ENCODE measurements around the gene GIPC2.
"Not testable (repeated sequence)": the region's sequence is repeated elsewhere in the genome, so short reads cannot be mapped to it uniquely, and the experiment has no call there.

The GIPC2 gene

GRCh38 chr1:78045926-78046778 lies at the start of gene GIPC2:
TSS of gene GIPC2 (plus strand) at chr1:78045966. CDS start at chr1:78046095, 129 bp downstream.
- FAIRE-seq = no peak

GRCh38 chr1:77996734-77997133 lies 49.0 kb upstream of the GIPC2 start:
- FAIRE-seq = no peak

DNA sequence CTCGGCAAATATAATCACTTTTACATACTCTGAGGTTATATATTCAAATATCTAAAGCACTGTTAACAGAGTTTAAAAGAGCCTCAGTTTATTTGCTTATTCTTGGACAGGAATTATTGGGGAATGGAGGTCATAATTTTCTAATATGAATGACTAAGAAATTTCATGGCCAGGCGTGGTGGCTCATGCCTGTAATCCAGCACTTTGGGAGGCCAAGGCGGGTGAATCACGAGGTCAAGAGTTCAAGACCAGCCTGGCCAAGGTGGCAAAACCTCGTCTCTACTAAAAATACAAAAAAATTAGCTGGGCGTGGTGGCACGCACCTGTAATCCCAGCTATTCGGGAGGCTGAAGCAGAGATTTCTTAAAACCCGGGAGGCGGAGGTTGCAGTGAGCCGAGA lies 45.2 kb upstream of the GIPC2 start:
- FAIRE-seq = not testable (repeated sequence)

DNA sequence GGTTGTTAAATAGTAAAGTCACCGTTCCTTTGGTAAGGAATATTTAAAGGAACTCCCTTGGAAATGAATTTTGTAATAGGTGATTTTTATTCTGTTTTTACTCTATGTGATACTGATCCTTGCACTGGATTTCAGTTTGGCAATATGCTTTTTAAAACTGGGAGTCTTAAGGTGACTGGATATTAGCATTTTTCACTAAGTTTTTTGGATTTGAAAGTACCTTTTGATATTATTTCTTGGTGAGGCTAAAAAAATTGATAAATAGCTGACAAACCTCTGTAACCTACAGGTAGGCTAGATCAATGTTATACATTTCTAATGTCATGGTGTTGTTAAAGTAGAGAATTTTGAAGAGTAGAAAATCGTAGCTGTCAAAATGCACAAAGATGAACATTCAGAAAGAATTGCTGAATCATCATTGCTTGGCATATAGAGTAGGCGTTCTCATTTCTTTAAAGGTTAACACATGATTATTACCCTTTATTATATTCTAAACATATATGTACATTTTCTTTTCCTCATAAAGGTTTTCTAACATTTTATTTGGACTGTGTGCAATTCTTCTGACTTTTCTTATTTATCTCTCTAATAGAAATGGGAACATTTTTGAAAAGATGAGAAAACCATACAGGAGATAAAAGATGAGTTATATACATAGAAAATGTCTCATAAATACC lies 42.6 kb upstream of the GIPC2 start:
- peak; percentile 10 for FAIRE-seq

DNA sequence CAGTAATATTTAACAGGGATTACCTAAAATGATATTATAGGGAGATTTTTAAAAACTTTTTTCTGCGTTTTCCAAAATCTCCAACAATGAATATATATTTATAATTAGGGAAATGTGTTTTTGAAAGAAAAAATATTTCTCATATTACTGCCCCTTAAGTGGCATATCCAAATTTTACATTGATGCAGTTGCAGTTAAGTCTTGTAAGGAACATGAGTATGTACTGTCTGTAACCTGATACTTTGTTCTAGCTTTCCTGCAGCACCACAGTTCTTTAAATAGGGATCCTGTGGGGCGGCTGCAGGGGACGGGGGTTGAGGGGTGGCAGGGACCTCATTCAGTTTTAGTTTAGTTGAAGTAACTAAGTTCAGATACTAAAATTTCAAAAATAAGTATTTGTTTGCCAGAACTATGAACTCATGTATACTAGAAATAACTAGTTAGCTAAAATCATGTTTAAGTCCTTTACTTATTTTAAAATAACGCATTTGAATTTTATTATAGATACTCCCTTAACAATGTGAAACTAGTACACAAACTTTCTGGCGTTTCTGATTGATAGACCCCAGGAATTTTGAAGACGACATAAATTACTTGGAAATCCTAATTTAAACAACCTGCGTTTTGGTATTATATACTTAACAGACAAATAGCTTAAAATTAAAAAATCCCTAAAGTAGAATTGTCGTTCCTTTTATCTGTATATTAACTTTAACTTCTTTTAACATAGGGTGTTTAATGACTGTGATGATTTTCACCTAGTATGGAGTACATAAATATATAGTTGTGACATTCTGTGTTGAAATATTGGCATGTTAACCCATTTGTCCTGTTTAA lies 41.7 kb upstream of the GIPC2 start:
- FAIRE-seq = no peak

DNA sequence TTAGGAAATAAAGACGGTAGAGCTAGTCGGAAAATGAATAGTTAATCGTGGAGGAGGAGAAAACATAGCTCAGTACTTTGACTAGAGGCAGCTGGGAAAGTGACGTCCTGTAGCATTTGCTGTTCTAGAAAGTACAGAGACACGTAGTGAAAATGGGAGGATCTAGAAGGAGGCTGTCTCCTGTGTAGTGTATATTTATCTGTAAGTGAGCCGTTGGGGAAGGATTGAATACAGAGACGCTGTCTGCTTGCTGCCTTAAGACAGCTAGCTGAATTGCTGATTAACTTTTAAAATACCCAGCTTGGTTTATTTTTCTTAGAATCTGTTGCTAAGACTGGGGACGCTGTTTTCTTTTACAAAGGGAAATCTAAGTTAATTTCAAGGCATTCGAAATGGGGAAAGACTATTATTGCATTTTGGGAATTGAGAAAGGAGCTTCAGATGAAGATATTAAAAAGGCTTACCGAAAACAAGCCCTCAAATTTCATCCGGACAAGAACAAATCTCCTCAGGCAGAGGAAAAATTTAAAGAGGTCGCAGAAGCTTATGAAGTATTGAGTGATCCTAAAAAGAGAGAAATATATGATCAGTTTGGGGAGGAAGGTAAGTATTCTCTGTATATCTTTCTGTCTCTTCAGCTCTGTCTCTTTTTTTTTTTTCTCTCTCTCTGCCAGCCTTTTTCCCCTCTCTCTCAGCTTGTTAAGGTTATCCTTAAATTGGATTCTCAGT lies 40.9 kb upstream of the GIPC2 start, which contains the start of gene DNAJB4:
DNAJB4 (plus strand) TSS at position 221 of the 729 bp plus-strand sequence; CDS start at position 393, 172 bp downstream.
- peak; percentile 89 for FAIRE-seq

DNA sequence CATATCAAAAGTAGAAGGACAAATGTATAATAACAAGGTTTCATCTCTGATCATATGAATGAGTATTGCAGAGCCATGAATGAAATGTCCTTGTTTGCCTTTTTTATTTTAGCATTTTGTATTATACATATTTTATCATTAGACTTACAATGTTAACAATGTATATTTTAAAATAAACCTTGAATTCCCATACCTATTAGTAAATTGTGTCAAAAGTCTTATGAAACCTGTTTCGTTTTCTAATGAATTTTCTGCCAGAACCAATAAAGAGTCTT lies 40.4 kb upstream of the GIPC2 start:
- peak; percentile 73 for FAIRE-seq

DNA sequence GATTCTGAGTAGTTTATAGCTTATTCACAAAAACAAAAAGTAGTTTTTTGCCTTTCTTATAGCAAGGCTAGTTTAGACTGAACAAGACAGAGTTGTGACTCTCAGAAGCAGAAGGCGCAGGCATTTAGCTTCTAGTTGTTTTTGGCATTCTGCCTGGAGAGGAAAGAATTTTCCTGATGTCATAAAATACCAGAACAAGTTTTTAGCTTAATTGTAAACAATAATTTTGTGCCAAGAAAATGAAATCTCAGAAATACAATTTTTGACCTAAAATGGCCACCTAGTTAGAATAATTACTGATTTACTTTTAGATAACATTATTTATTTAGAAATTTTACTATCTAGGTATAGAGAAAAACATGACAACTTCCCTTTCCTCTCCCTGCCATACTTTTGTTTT lies 40.0 kb upstream of the GIPC2 start:
- peak; percentile 28 for FAIRE-seq

DNA sequence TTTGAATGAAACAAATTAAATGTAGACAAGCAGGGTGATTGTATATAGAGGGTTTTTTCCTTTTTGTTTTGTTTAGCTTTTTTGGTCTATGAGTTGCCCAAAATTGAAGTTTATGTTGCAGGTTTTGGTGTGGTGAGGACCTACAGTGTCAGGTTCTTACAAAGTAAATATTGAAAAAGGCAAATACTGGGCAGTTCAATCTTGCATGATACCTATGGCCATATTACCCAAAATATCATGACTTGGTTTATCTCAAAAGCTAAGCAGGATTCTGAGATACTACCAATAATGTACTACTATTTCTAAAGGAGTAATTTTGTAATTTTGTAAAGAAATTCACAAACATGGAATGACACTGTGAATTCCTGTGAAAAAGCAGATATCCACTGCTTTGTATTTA lies 39.2 kb upstream of the GIPC2 start:
- FAIRE-seq = no peak

DNA sequence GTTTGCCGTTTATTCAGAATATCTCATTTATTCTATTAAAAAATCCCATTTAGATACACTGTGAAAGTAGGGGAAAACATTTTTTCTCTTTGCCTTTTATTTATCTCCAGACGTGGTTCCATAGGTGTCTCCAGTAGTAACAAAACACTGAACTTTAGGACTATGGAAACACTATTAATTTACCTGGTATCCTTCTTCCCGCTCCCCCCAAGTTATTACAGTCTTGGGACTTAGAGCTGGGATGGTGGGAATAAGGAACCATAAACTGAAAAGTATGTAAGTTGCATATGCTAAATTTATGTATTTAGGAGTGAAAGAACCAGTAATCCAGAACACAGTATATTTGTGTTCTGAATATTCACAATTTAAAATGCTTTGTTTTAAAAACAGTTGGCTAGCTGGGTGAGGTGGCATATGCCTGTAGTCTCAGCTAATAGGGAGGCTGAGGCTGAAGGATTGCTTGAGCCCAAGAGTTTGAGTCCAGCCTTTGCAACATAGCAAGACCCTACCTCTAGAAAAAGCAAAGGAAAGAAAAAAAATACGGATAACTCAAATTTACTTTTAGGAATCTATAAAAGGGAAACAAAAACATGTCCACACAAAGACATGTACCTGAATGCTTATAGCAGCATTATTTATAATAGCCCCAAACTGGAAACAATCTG lies 38.0 kb upstream of the GIPC2 start:
- FAIRE-seq = no peak

DNA sequence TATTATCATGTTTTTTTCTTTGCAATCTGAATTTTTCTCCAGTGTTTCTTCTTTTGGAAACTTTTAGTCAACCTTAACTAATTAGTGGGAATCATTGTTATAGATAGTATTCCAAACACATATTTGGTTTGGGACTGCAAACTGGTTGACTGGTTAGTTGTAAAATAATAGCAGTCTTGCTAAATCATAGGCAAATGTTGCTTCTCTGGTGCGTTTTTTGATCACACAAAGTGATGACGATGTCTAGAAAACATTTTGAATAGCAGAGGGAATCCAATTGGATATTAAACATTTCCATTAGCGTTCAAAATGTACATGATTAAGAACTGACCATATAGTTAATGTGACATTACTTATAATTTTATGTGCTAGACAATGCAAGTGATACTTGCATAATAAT lies 36.5 kb upstream of the GIPC2 start:
- FAIRE-seq = no peak

DNA sequence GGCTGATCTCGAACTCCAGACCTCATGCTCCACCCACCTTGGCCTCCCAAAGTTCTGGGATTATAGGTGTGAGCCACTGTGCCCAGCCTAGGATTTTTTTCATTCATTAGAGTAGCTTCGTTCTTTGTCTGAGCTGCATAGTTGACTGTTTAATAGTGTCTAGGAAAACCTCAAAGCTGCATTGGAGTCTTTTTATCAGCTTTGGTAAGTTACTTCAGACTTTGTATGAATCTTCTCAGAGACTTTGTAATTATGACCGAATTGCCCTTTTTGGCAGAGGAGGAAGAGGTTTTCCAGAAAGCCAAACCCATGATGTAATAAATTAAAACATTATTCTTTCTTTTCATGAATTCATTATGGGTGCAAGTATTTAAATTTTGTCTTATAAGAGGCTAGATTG lies 35.9 kb upstream of the GIPC2 start:
- FAIRE-seq = no peak

- no peak for FAIRE-seq
These were observed 34.7 kb upstream of the GIPC2 start for GRCh38 chr1:78011050-78011449.

DNA sequence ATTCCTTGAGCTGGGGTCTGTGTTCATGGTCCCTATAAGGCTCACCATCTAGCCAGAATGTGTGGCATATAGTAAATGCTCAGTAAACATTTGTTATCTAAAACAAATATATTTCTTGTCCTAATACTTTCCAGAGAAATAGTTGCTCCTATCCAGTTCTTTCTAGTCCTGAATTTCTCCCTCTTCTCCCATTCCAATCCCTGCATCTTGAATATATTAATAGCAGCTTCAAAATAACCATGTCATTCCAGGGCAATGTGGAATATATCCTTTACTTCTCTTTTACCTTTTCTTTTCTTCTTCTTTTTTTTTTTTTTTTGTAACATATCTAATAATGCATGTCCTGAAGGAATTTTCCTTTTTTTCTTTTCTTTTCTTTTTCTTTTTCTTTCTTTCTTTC lies 30.6 kb upstream of the GIPC2 start:
- no peak for FAIRE-seq

DNA sequence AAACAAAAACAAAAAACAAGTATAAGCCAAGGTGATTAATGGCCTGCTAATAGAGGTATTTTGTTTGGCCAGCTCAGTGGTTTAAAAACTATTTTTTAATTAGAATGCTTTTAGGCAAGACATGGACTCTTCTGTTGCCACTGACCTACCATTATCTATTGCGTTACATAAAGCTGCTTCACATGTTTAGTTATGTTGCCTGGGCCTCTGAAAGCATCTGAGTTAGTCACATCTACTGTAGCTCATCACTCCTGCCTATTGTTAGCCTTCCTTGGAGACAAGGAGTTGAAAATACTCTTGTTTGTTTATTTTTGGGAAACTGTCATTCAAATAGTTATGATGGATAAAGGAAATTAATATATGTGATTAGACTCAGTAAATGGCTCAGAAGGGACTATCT lies 26.7 kb upstream of the GIPC2 start:
- FAIRE-seq = no peak

DNA sequence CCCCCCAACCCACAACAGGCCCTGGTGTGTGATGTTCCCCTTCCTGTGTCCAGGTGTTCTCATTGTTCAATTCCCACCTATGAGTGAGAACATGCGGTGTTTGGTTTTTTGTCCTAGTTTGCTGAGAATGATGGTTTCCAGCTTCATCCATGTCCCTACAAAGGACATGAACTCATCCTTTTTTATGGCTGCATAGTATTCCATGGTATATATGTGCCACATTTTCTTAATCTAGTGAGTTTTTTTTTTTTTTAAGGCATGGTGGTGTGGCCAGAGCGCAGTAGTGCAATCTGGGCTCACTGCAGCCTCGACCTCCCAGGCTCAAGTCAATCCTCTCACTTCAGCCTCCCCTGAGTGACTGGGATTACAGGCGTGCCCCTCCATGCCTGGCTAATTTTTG lies 24.6 kb upstream of the GIPC2 start:
- FAIRE-seq = not testable (repeated sequence)

- FAIRE-seq = no peak
These were observed 16.0 kb upstream of the GIPC2 start for GRCh38 chr1:78029793-78030192.

DNA sequence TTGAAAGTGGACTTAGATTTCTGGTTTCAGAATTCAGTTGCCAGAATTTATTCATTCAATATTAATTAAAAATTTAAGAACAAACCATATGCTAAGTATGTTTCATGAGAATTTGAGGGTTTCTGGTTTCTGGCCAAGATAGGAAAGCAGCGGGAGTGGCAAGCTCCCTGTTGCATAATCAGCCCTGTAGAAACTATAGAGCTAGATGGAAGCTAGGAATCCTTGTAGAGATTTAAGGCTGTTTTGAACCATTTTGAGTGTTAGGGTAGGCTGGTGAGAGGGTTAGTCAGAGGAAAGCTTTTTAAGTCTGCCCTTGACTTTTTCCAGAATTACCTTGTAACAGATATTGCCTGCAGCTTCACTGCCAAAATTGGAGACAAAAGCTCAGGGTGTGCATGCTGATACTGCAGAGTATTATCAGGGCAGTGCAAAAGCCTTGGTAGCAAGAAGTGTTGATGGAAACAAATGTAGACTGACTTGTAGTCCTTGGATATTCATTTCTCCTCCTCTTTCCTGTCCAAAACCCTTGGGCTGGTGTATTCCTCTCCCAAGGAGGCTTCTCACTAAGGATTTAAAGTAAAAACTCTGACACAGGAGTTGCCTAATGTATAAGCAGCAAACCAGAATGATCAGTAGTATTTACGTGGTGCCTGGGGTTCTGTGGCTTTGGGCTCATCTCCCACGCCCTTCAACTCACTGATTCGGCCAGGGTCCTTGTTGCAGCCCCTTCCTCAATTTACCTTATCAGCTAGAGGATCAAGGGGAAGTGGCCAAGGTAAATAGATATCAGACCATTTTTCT lies 12.6 kb upstream of the GIPC2 start:
- FAIRE-seq = no peak

DNA sequence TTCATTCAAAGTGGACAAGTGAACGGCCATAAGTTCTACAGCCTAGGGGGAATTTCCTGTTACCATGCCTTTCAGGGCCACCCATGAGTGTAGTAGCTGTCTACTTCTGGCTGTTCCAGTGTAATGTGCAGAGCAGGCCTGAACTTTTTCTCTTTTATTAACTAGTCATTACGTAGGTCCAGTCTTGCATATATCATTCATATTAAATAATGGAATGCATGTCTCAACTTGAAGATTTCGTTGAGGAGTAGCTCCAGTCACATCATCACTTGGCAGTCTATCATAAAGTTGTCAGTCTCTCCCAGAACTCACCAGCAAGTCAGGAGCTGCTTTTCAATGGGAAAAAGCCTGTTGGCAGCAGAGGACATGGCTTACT lies 12.0 kb upstream of the GIPC2 start:
- no peak for FAIRE-seq

GRCh38 chr1:78035121-78035520 lies 10.6 kb upstream of the GIPC2 start:
- no peak for FAIRE-seq

GRCh38 chr1:78036450-78036849 lies 9.3 kb upstream of the GIPC2 start:
- no peak for FAIRE-seq
